ENCODE data around the gene ERBB3. TPM values are rescaled to one million over a fixed set of nuclear protein-coding genes. Genes with fewer than 3 reads are reported as not detected.

The ERBB3 gene
- total and polyA plus RNA-seq, 2 of the 8 experiments (the other 6 are each of a cell fraction or from before 2014, with no cell fraction given) = 33.9 to 52.4 TPM

DNA sequence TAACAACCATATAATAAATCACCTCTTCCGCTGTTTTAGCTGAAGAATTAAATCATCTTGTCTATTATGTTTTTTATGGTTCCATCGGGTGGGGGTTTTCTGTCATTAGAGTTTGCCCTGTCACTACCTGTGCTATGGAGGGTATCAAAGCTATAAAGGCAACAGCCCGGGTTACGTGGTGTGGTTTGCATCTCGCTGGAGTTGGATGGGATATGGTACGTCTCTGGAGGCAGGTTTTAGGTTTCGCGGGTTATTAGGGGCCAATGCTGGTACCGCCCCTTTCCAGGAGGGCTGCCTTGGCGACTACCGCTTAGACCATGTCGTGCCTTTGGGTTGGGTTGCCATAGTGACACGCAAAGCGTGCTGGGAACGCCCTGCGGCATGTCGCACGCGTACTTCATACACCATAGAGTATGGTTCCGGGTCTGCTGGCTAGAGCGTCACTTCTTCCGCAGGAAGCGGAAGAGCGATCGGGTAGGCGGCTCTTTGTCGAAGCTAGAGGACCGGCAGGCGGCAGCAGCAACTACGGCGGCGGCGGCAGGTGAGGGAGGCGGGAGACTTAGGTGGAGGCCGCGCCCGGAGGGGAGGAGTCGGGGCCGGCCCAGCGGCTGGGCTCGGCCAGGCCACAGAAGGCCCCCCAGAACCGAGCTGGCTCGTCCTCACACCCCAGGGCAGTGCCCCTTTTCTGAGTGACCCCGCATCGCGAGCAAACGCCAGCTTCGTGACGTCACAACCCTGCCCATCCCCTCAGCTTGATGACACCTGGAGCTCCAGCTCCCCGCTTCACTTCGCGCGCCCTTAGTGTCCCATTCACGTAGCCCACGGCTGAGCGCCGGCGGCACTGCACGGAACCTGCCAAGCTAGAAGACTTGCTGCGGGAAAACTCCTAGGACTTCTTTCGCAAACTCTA, 38.1 kb downstream of the ERBB3 start, which contains the start of gene ZC3H10:
Gene ZC3H10 (plus strand): TSS at position 489 of the 910 bp plus-strand sequence. CDS start 2,297 bp downstream, outside the sequence.
- peak within 1 kb of the TSS; percentile 78 for H3K56ac ChIP-seq (replicated peaks; ENCODE audit: insufficient read length, low read depth, low read length)
- no peak within 1 kb of the TSS for H2AK5ac ChIP-seq (ENCODE audit: low read depth, low read length)
- H3K23ac ChIP-seq (ENCODE audit: insufficient read length) = no peak within 1 kb of the TSS
- peak within 1 kb of the TSS; percentile 85 to 99 (median 96) for H3K4me3 ChIP-seq (ENCODE audit: extremely low read depth in 1 of 4, insufficient read depth in 2 of 4, low read depth in 3 of 4, low read length in 4 of 4)
- peaks cover 3 to 13% of the 10 kb centered on the region in 2 experiments; a peak in 3 of 4 replicates for H3K79me2 ChIP-seq (ENCODE audit: control insufficient read depth in 1 of 2, insufficient read depth in 2 of 2, low read length in 2 of 2)
- ChIA-PET CTCF (ENCODE audit: partially characterized antibody) (interaction anchor here (0.5 to 5.3 kb wide), 24 partner anchors 12 to 138 kb away, joined by 3 to 47 read pairs (median 6); partner anchors contain the start of genes ESYT1, MYL6B, PA2G4 and RNF41), POLR2A (ENCODE audit: partially characterized antibody) (interaction anchor here (0.6 to 7.1 kb wide), 34 partner anchors 10 to 314 kb away, joined by 3 to 267 read pairs (median 5); partner anchors contain the start of genes ANKRD52, CNPY2, COQ10A and DNAJC14)
- H3K18ac ChIP-seq (ENCODE audit: extremely low read depth, low read length) = peak within 1 kb of the TSS; percentile 100; the same call in 1 of the 2 replicates
- peak within 1 kb of the TSS; percentile 93 to 100 (median 98) for H3K9ac ChIP-seq (replicated peaks in 1 of 4; ENCODE audit: extremely low read depth in 1 of 4, low read depth in 3 of 4, low read length in 3 of 4)
- peaks cover 10% of the 10 kb centered on the region for H3K23me2 ChIP-seq (ENCODE audit: low read depth, low read length)
- peak within 1 kb of the TSS; percentile 97 for H3K27ac ChIP-seq (ENCODE audit: low read depth, low read length)
- no peak within 1 kb of the TSS for H3K14ac ChIP-seq (ENCODE audit: insufficient read length)
- FAIRE-seq = peak; percentile 82
- peak; percentile 96 to 100 for DNase-seq (ENCODE audit: low read depth in 1 of 2, low spot score in 2 of 2)
- no peak within 1 kb of the TSS for H2BK120ac ChIP-seq (replicated peaks; ENCODE audit: low read depth, low read length)
- peaks cover 0 to 9% (median 5%) of the 10 kb centered on the region in 4 experiments; a peak in 5 of 7 replicates for H3K4me1 ChIP-seq (replicated peaks in 1 of 4; ENCODE audit: control insufficient read depth in 3 of 4, insufficient read depth in 4 of 4, low read length in 3 of 4)
- peak within 1 kb of the TSS; percentile 93 for H4K5ac ChIP-seq (ENCODE audit: insufficient read length, low read depth, low read length)
- no peak within 1 kb of the TSS for H2BK20ac ChIP-seq (ENCODE audit: low read length)
- peak within 1 kb of the TSS; percentile 96 to 99 for H3K4me2 ChIP-seq (ENCODE audit: insufficient read depth in 1 of 2, low read depth in 2 of 2, low read length in 2 of 2)
- H4K20me1 ChIP-seq (replicated peaks in 1 of 2; ENCODE audit: control insufficient read depth in 1 of 2, insufficient read depth in 2 of 2, low read length in 2 of 2) = peaks cover 0 to 3% of the 10 kb centered on the region in 2 experiments
- no peak within 1 kb of the TSS for H4K91ac ChIP-seq (replicated peaks; ENCODE audit: insufficient read length, low read length)
- H3K4ac ChIP-seq (replicated peaks; ENCODE audit: insufficient read length, low read depth, low read length) = no peak within 1 kb of the TSS
- H2BK15ac ChIP-seq (ENCODE audit: low read length) = peak within 1 kb of the TSS; percentile 83; the same call in 1 of the 2 replicates
- peak within 1 kb of the TSS; percentile 98 for H2BK5ac ChIP-seq (ENCODE audit: low read depth, low read length)
- H2AFZ ChIP-seq (ENCODE audit: low read length) = no peak within 1 kb of the TSS; the same call in 1 of the 2 replicates
- peaks cover 5 to 23% (median 13%) of the 10 kb centered on the region in 4 experiments; a peak in 7 of 8 replicates for H3K36me3 ChIP-seq (ENCODE audit: control insufficient read depth in 2 of 4, insufficient read depth in 4 of 4, low read length in 3 of 4)
- H3K27me3 ChIP-seq (replicated peaks in 1 of 4; ENCODE audit: control insufficient read depth in 3 of 4, extremely low read depth in 1 of 4, insufficient read depth in 3 of 4, low read length in 3 of 4) = no peaks in the 10 kb centered on the region
- no peak within 1 kb of the TSS; the same call in 1 of the 2 replicates for H2BK12ac ChIP-seq (ENCODE audit: low read depth, low read length)
- no peak within 1 kb of the TSS for H4K8ac ChIP-seq (ENCODE audit: extremely low read depth, insufficient read depth, low read length)
- H3K79me1 ChIP-seq (ENCODE audit: low read depth, low read length) = no peaks in the 10 kb centered on the region; the same call in 1 of the 2 replicates
- no peaks in the 10 kb centered on the region for H3K9me3 ChIP-seq (ENCODE audit: insufficient read depth in 2 of 2, low read depth in 1 of 2, low read length in 1 of 2)
- WGBS, 2 experiments (ENCODE audit: extremely low coverage in 1 of 2, insufficient coverage in 1 of 2, insufficient read length in 1 of 2, insufficient replicate concordance in 2 of 2, low coverage in 1 of 2, low lambda C conversion rate in 2 of 2, missing lambda C conversion rate in 1 of 2) = 2% methylated on average over 61 of the region's 61 CpGs; no CpG with 5 or more reads in 1 of the 2 experiments
- TF ChIP-seq NANOG (IDR thresholded peaks at IDR 0.05; ENCODE audit: insufficient read depth, low read depth, low read length, poor library complexity, severe bottlenecking) = no peak
- peak; percentile 17 for TF ChIP-seq SP1 (IDR thresholded peaks at IDR 0.05; ENCODE audit: low read depth, low read length)
- TF ChIP-seq, protein P1, sequence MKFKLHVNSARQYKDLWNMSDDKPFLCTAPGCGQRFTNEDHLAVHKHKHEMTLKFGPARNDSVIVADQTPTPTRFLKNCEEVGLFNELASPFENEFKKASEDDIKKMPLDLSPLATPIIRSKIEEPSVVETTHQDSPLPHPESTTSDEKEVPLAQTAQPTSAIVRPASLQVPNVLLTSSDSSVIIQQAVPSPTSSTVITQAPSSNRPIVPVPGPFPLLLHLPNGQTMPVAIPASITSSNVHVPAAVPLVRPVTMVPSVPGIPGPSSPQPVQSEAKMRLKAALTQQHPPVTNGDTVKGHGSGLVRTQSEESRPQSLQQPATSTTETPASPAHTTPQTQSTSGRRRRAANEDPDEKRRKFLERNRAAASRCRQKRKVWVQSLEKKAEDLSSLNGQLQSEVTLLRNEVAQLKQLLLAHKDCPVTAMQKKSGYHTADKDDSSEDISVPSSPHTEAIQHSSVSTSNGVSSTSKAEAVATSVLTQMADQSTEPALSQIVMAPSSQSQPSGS (IDR thresholded peaks at IDR 0.05; ENCODE audit: low read length) = peak; percentile 96
- no peak for TF ChIP-seq YY1 (IDR thresholded peaks at IDR 0.05; ENCODE audit: low read depth, low read length)
- TF ChIP-seq ZNF274 (IDR thresholded peaks at IDR 0.05; ENCODE audit: borderline replicate concordance, extremely low read depth, low read length) = no peak
- TF ChIP-seq FOSL1 (IDR thresholded peaks at IDR 0.05; ENCODE audit: insufficient read depth, low read depth, low read length) = no peak; the same call in 1 of the 2 replicates
- no peak for TF ChIP-seq SAP30 (IDR thresholded peaks at IDR 0.05; ENCODE audit: insufficient read depth, insufficient replicate concordance, low read length)
- no peak for TF ChIP-seq RXRA (IDR thresholded peaks at IDR 0.05; ENCODE audit: insufficient read depth, low read depth, low read length)

Data from H1 (cell line).